Measurements from ENCODE around the gene CDRT15. TPM values are rescaled to one million over a fixed set of nuclear protein-coding genes. Genes with fewer than 3 reads are reported as not detected.

CDRT15 gene
- total and polyA plus RNA-seq, 2 experiments from 2014 or later = 0.40 TPM; not detected in 1

GRCh38 chr17:14269473-14269872 is 32.8 kb upstream of the CDRT15 start (continued):
- TF ChIP-seq JUNB (IDR thresholded peaks at IDR 0.05; ENCODE audit: unreplicated experiment) (no peak), ZNF462 (CRISPR knock-in tag; IDR thresholded peaks at IDR 0.05) (no peak), POLR2AphosphoS5 (IDR thresholded peaks at IDR 0.05; ENCODE audit: low read depth) (no peak), ETS1 (IDR thresholded peaks at IDR 0.05) (no peak), CREB1 (CRISPR knock-in tag; IDR thresholded peaks at IDR 0.05; ENCODE audit: low read depth) (no peak)

DNA sequence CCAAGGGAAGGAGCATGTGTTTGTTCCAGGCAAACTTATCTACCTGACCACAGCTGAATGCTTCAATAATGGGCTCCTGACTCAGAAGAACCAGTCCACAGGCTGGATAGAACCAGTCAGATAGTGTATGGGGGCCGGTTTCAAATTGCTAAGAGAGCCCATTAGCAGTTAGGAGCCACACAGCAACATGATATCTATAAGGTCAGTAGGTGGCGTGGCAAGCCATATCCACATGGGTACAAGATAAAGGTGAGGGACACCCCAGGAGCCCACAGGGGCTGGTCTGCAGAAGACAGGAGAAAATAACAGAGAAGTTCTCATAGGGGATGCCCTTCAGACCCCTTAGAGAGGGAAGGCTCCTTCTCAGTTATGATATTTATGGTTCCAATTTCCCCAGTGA is 31.6 kb upstream of the CDRT15 start:
- DNase-seq (ENCODE audit: low spot score) (peak; percentile 30), ATAC-seq (peak; percentile 48; the same call in 2 of the 3 replicates)
- Mint-ChIP-seq H3K4me3 (no peak overlapping the region), H3K27me3 (ENCODE audit: insufficient read depth, low read depth, poor library complexity) (no peaks in the 10 kb centered on the region), H3K9me3 (no peaks in the 10 kb centered on the region), H3K4me1 (peaks cover 4% of the 10 kb centered on the region; the same call in 1 of the 3 replicates), H3K27ac (no peak overlapping the region), H3K36me3 (ENCODE audit: low read depth) (no peaks in the 10 kb centered on the region)
- H3K4me2 ChIP-seq = no peak overlapping the region
- H2AFZ ChIP-seq = no peak overlapping the region
- no peaks in the 10 kb centered on the region for H3K4me1 ChIP-seq (ENCODE audit: insufficient read depth)
- no peaks in the 10 kb centered on the region for H3F3A ChIP-seq (replicated peaks; ENCODE audit: low read depth)
- H3K27ac ChIP-seq (ENCODE audit: low read depth) = no peak overlapping the region
- no peaks in the 10 kb centered on the region for H3K79me2 ChIP-seq (replicated peaks; ENCODE audit: insufficient read depth)
- H3K9me2 ChIP-seq (ENCODE audit: insufficient read depth) = 0 out of 2 replicates have a peak, but pooled peaks cover 14% of the 10 kb centered on the region
- H3K4me3 ChIP-seq = no peak overlapping the region
- TF ChIP-seq, protein P1, sequence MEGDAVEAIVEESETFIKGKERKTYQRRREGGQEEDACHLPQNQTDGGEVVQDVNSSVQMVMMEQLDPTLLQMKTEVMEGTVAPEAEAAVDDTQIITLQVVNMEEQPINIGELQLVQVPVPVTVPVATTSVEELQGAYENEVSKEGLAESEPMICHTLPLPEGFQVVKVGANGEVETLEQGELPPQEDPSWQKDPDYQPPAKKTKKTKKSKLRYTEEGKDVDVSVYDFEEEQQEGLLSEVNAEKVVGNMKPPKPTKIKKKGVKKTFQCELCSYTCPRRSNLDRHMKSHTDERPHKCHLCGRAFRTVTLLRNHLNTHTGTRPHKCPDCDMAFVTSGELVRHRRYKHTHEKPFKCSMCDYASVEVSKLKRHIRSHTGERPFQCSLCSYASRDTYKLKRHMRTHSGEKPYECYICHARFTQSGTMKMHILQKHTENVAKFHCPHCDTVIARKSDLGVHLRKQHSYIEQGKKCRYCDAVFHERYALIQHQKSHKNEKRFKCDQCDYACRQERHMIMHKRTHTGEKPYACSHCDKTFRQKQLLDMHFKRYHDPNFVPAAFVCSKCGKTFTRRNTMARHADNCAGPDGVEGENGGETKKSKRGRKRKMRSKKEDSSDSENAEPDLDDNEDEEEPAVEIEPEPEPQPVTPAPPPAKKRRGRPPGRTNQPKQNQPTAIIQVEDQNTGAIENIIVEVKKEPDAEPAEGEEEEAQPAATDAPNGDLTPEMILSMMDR (conservative IDR thresholded peaks at IDR 0.05; ENCODE audit: low read depth in 2 of 2) = peak; percentile 24 to 54
- no peak for TF ChIP-seq ETS1 (IDR thresholded peaks at IDR 0.05)
- H4K20me1 ChIP-seq (replicated peaks; ENCODE audit: insufficient read depth) = no peaks in the 10 kb centered on the region
- no peaks in the 10 kb centered on the region for H3K36me3 ChIP-seq (ENCODE audit: insufficient read depth)
- H3K27me3 ChIP-seq (ENCODE audit: insufficient read depth) = no peaks in the 10 kb centered on the region

Data from GM23338 (cell line).